SKM-1 (cell line): ENCODE measurements around the gene CELA2A.
"Not testable (repeated sequence)": the region's sequence is repeated elsewhere in the genome, so short reads cannot be mapped to it uniquely, and the experiment has no call there.

ENCODE experiments used
- DNase-seq: peaks from one replicate; lab custom pipeline; 2025; ENCODE audit not compliant: unreplicated experiment; lab: John Stamatoyannopoulos, UW

CELA2A gene

GRCh38 chr1:15424981-15425380 lies 31.6 kb upstream of the CELA2A start:
- no peak for DNase-seq

- DNase-seq = no peak
These were observed 31.0 kb upstream of the CELA2A start for GRCh38 chr1:15425521-15425920.

GRCh38 chr1:15425958-15426357 lies 30.6 kb upstream of the CELA2A start:
- DNase-seq = no peak

- no peak for DNase-seq
These were observed 29.8 kb upstream of the CELA2A start for GRCh38 chr1:15426492-15427279.

GRCh38 chr1:15427280-15427666 lies 29.3 kb upstream of the CELA2A start:
- DNase-seq = no peak

GRCh38 chr1:15428252-15428651 lies 28.3 kb upstream of the CELA2A start:
- DNase-seq = not testable (repeated sequence)

- DNase-seq = no peak
These were observed 27.6 kb upstream of the CELA2A start for GRCh38 chr1:15428815-15429435.

GRCh38 chr1:15429701-15430149 lies 26.8 kb upstream of the CELA2A start:
- DNase-seq = no peak

GRCh38 chr1:15430787-15431570 lies 25.6 kb upstream of the CELA2A start:
- DNase-seq = no peak

- DNase-seq = no peak
These were observed 25.0 kb upstream of the CELA2A start for GRCh38 chr1:15431571-15431948.

GRCh38 chr1:15432324-15432723 lies 24.2 kb upstream of the CELA2A start:
- DNase-seq = no peak

GRCh38 chr1:15433471-15433870 lies 23.1 kb upstream of the CELA2A start:
- DNase-seq = no peak

GRCh38 chr1:15434739-15435138 lies 21.8 kb upstream of the CELA2A start:
- peak; percentile 95 for DNase-seq

- DNase-seq = no peak
These were observed 21.1 kb upstream of the CELA2A start for GRCh38 chr1:15435239-15436077.

- DNase-seq = no peak
These were observed 19.6 kb upstream of the CELA2A start for GRCh38 chr1:15436881-15437442.

GRCh38 chr1:15439325-15439724 lies 17.2 kb upstream of the CELA2A start:
- no peak for DNase-seq

- DNase-seq = no peak
These were observed 16.2 kb upstream of the CELA2A start for GRCh38 chr1:15440357-15440756.

- no peak for DNase-seq
These were observed 15.3 kb upstream of the CELA2A start for GRCh38 chr1:15441247-15441646.

- no peak for DNase-seq
These were observed 14.4 kb upstream of the CELA2A start for GRCh38 chr1:15442119-15442518.

- no peak for DNase-seq
These were observed 13.8 kb upstream of the CELA2A start for GRCh38 chr1:15442759-15443158.

- DNase-seq = no peak
These were observed 13.3 kb upstream of the CELA2A start for GRCh38 chr1:15443281-15443680.
